Muscle of back (tissue), 11 donors: Measurements from ENCODE around the gene POU6F2. TPM values are rescaled to one million over a fixed set of nuclear protein-coding genes. Genes with fewer than 3 reads are reported as not detected.

Experiments
- DNase-seq, 3 donors: peaks; one replicate each; pipeline versions ENCODE4 v3.0.0 to v3.0.0-alpha.2; 2013
- polyA plus RNA-seq, 10 donors: library from polyadenylated mRNA; unstranded; fragments of 120-200 nt; gene quantifications; one replicate each; pipeline ENCODE4 v1.2.1, GENCODE V29; 2013; ENCODE audit not compliant: insufficient read length in 10 of 10

The POU6F2 gene
- polyA plus RNA-seq, 10 donors, result 0.03 to 0.22 (median 0.09) TPM; not detected in 2

DNA sequence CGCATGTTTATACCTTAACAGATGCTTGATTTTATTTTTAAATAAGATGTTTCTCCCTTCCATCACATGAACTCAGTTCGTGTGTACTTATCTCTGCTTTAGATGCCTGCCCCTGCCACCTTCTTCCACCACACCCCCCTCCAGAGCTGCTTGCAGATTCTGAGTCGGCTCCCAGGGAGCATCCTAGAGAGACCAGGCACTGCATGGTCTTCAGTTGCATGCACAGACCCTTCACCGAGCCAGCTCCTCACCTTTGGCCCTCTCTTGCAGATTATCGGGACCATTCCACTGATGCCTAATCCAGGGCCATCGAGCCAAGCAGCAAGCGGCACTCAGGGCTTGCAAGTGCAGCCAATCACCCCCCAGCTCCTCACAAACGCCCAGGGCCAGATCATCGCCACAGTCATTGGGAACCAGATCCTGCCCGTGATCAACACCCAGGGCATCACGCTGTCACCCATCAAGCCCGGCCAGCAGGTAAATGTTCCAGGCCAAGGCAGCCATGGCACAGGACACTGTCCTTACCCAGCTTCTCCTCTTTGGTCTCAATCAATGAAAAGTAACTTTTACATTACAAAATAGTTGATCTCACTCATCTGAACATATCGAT lies 455.2 kb downstream of the POU6F2 start:
- DNase-seq, result no peak

DNA sequence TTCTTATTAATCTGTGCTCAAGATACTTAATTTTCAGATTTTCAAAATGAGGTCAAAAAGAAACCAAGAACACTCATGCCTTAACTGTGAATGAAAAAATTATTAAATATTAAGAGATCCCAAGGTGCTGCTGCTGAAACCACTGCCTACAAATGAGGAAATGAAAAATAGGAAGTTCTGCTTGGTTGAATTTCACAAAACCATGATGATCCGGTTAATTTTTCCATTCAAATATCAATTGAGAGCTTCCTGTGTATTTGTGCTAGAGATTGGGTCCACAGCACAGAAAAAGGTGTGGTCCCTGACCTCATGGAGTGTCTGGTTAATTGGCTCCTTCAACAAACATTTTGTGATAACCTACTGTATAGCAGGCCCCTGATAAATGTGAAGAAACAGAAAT lies 455.8 kb downstream of the POU6F2 start:
- DNase-seq, result no peak

DNA sequence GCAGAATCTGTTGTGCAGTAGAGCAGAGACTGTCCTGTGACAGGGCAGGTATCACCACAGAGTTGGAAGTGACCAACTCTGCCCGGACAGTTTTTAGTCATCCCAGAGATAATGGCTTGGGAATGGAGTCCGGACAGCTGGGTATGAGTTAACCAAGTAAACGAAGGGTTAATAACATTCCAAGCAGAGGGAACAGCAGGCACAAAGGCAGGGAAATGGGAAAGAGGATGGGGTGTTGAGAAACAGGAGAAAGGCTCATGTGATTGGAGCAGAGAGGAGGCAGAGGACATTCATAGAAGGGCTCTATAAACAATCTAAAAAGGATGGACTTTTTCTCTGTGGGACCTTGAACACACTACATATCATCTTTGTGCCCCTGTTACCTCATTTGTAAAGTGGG lies 456.3 kb downstream of the POU6F2 start:
- no peak for DNase-seq

DNA sequence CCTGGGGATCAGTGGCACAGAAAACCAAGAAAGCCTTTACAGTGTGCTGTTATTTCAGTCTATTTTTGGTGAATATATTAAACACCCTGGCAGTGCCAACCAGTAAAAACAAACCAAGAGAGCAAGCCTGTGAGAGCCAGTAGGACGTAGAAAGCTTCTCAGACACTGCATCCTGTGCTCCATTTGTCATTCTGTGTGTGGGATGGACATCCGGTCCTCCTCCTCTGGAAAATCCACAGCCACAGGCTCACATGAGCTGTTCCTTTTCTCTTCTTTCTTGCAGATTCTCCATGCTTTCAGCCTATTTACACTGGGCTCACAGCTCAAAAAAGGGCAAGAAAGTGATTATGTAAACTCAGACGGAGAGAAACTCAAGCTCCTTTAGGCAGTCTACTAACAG lies 468.8 kb downstream of the POU6F2 start:
- DNase-seq, result no peak

GRCh38 chr7:39451901-39452300 lies 474.2 kb downstream of the POU6F2 start:
- DNase-seq, result no peak

DNA sequence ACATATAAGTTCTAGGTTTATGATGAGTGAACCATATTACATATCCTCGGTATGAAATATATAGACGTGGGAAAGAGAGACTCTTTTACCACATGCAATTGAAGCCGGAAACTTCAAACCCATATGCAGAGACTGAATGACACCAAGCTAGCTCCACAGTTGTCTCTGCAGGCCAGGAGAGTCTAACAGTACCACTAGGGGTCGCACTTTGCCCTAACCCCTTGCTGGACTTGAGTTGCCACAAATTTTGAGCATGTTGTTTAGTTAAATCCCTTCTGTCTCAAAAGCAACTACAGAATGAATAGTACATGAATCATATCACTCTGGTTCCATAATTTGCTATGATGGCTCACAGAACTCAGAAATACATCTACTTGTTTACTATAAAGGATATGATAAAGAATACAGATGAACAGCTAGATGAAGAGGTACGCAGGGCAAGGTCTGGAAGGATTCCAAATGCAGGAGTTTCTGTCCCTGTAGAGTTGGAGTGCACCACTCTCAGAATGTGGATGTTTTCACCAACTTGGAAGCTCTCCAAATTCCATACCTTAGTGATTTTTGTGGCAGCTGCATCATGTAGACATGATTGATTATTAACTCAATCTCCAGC lies 476.1 kb downstream of the POU6F2 start:
- DNase-seq, result peak; percentile 20 to 30 (median 28)

DNA sequence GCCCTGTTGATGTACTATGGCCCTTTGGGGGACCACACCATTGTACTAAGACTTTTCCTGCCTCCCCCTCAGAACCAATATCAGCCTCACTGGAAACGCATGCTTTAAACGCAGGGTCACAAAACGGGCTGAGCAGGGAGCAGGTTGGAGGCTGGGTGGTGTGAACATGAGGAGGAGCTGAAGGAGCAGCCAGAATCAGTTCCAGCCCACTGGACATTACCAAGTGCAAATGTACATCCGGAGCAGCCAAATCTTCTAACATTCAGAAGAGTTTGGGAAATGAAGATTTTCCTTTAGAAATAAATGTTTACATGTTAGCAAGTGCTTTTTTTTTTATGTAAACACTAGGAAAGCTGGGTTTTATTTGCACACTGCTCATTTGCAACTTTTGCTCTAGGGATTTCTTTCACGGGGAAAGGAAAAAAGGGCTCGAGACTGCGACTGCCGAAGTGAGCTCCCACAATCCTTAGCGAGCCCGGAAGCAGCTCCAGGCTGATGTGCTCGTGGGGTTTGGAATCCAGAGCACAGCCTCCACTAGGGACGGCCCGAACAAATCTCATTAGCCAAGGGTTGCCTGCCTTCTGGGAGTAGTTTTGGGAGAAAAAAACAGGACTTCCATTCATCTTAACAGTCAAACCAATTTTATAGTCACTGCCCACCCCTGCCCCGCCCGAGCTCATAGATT lies 480.5 kb downstream of the POU6F2 start:
- DNase-seq, result peak in 1 of 3 donors; percentile 12

DNA sequence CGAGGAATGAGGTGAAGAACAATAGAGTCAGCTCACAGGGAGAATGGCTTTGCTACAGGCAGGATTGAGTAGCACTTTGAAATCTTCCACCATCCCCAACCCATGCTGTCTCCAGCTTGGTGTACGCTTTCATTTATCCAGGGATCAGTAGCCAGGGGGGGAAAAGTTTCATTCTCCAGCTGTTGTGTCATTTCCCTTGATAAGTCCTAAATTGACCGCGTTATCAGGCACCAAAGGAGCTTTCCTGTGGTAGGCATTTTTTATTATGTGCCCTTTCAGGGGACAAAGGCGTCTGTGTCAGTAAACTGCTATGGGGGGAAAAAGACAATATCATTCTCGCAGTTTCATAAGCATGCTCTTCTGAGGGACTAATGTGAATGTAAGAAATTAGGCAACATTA lies 481.9 kb downstream of the POU6F2 start:
- DNase-seq, result peak in 1 of 3 donors; percentile 7

DNA sequence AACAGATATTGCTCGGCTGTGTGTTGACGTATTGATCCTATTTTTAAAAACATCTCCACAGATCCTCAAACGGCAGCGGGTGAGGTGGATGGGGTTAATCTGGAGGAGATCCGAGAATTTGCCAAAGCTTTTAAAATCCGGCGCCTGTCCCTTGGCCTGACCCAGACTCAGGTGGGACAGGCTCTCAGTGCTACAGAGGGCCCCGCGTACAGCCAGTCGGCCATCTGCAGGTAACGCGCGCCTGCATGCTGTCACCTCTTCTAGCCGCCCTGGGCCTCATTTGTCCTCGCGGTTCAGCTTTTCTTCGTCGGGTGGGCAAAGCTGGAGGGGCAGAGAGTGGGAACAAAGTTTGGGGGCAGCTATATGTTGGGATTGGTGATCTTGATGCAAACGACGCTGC lies 482.8 kb downstream of the POU6F2 start:
- DNase-seq, result no peak

- no peak for DNase-seq
Observed at GRCh38 chr7:39461263-39461820, 483.6 kb downstream of the POU6F2 start.

DNA sequence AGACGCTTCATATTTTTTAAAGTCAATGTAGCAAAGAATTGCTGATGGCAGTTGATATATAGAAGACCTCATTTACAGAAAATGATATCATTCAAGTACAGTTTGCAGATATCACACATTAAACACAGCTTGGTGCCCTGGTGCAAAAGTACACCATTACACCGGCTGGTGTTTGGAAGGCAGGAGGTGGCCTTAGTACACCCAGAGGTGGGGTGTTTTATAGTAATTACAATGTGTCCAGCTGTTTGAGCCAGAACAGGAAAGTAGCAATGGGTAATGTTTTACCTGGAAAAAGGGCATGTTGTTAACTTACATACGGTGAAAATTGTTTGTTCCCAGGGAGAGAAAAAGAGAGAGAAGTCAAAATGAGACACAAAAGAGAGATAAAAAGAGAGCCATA lies 485.5 kb downstream of the POU6F2 start:
- no peak for DNase-seq

GRCh38 chr7:39464350-39465054 lies 486.8 kb downstream of the POU6F2 start:
- no peak for DNase-seq

GRCh38 chr7:39465055-39465929 lies 487.6 kb downstream of the POU6F2 start:
- DNase-seq, result peak; percentile 56 to 76 (median 56)

GRCh38 chr7:39468261-39468660 lies 490.6 kb downstream of the POU6F2 start:
- DNase-seq, result no peak

- peak in 1 of 3 donors; percentile 8 for DNase-seq
Observed at GRCh38 chr7:39468808-39469374, 491.2 kb downstream of the POU6F2 start.

DNA sequence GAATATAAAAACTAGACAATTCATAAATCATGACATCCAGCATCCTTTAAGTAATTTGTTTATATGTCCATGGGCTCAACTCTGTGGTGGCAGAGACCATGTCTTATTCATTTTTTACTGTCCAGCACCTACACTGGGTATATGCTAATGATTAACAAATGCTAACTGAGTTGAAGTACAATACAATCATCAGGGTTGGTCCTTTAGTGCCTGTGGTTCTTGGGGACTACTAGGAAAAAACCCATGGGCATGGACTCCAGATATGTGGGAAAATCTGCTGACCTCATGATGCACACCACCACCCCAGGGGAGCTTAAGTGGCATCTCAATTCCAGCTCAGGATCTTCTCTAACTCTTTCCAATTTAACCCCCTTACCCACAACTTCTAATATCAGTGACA lies 503.2 kb downstream of the POU6F2 start:
- no peak for DNase-seq

DNA sequence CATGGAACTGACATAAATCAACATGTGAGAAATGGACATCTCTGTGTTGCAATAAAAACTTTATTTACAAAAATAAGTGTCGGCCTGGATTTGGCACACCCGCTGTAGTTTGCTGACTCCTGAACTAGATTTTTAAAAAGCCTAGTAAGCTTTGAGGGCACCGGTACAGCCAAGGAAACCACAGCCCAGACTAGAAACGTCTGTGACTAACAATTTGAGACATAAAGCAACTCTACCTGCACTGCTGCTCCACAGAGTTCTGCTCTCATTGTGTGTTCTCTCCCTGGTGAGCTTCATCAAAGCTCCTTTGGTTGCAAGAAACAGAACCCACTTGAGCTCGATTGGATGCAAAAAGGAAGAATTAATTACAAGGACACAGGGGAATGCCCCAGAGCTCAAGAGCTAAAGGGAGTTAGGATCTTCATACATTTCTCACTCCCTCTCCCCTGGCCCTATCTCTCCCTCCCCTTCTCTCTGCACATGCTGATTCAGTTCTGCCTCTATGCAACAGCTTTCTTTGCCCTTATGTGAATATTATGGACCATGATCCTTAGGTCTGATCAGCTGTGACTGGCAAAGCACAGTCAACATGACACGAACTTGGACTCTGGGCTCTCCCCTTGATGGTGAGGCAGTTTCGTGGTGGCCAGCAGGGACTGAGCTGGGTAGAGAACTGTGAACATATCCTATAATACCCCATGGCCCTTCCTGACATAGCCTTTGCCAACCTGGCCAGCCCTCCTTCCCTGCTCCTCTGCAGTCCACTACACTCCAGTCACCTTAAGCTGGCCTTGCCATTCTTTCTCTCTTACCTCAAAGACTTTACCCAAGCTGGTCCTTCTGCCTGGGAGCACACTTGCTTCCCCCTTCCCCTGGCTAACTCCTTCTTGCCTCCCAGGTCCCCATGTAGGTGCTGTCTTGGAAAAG lies 511.0 kb downstream of the POU6F2 start:
- no peak for DNase-seq

GRCh38 chr7:39490296-39490695 lies 512.6 kb downstream of the POU6F2 start:
- DNase-seq, result no peak

DNA sequence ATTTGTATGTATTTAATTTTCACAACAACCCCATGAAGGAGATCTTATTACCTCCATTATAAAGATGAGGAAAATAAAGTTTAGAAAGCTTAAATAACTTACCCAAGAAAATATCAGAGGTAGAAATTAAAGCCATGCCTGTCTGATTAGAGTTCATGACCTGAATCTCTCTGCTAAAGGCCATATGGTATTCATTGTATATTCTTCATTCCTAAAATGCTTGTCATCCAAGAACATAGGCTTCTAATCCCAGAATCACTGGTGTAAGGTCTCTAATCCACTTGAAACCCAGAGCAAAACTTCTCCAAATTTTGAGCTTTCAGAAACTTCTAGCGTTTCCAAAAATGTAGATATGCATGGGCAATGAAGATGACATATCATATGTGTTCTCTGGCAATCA lies 516.2 kb downstream of the POU6F2 start:
- peak in 1 of 3 donors; percentile 5 for DNase-seq

DNA sequence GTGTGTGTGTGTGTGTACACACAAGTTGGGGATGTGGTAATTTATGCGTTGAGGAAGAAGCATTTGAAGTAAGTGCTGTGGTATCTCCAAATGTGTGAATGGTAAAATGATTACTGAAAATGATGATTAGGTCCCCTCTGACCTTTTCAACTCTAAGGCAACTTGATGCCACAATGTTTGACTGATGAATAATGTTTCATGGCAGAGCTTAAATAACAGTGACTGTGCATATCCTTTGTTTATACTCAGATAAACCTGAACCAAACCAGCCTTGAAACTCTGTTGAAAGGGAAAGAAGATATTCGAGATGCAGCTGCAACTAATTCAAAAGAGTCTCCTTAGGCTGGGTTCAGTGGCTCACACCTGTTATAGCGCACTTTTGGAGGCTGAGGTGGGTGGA lies 523.6 kb downstream of the POU6F2 start:
- no peak for DNase-seq
